GM23338 (cell line): Measurements from ENCODE around the gene ARHGEF28. TPM values are rescaled to one million over a fixed set of nuclear protein-coding genes. Genes with fewer than 3 reads are reported as not detected.

Source experiments
- ATAC-seq: fragments of 200-7000 bp; cut with Tn5 transposase; 3 replicates; pipeline ENCODE4 v1.9.1; 2020
- DNase-seq: peaks from one replicate; pipeline ENCODE4 v3.0.0-alpha.2; 2015; ENCODE audit warnings: low spot score
- H2AFZ ChIP-seq: fragments of 200-600 bp; sonication (generic); 2 replicates; pipeline ENCODE4 v1.8.0; 2016; ENCODE audit warnings: antibody characterized with exemption, mild to moderate bottlenecking, moderate library complexity
- H3F3A ChIP-seq: fragments of 200-600 bp; sonication (generic); replicated peaks from 2 replicates; pipeline ENCODE4 v1.8.0; 2017; ENCODE audit warnings: antibody characterized with exemption, mixed run types, low read depth
- H3K27ac ChIP-seq: fragments of 200-600 bp; sonication (generic); 2 replicates; pipeline ENCODE4 v1.6.1; 2016; ENCODE audit warnings: low read depth
- H3K27me3 ChIP-seq: fragments of 200-600 bp; sonication (generic); 2 replicates; pipeline ENCODE4 v1.8.0; 2016; ENCODE audit warnings: mild to moderate bottlenecking, mixed run types, moderate library complexity; ENCODE audit not compliant: insufficient read depth
- H3K36me3 ChIP-seq: fragments of 200-600 bp; sonication (generic); 2 replicates; pipeline ENCODE4 v1.8.0; 2016; ENCODE audit warnings: mild to moderate bottlenecking; ENCODE audit not compliant: insufficient read depth
- H3K4me1 ChIP-seq: fragments of 200-600 bp; sonication (generic); 2 replicates; pipeline ENCODE4 v1.8.0; 2016; ENCODE audit warnings: mild to moderate bottlenecking, moderate library complexity; ENCODE audit not compliant: insufficient read depth
- H3K4me2 ChIP-seq: fragments of 200-600 bp; sonication (generic); 2 replicates; pipeline ENCODE4 v1.7.1; 2017; ENCODE audit warnings: mixed run types
- H3K4me3 ChIP-seq: fragments of 200-600 bp; sonication (generic); 2 replicates; pipeline ENCODE4 v1.6.1; 2016; ENCODE audit warnings: mixed run types
- H3K79me2 ChIP-seq: fragments of 200-600 bp; sonication (generic); replicated peaks from 2 replicates; pipeline ENCODE4 v1.8.0; 2017; ENCODE audit warnings: mild to moderate bottlenecking; ENCODE audit not compliant: insufficient read depth
- H3K9me2 ChIP-seq: fragments of 200-600 bp; sonication (generic); 2 replicates; pipeline ENCODE4 v1.8.0; 2017; ENCODE audit not compliant: insufficient read depth
- H4K20me1 ChIP-seq: fragments of 200-600 bp; sonication (generic); replicated peaks from 2 replicates; pipeline ENCODE4 v1.8.0; 2017; ENCODE audit warnings: mild to moderate bottlenecking; ENCODE audit not compliant: insufficient read depth
- H3K27ac Mint-ChIP-seq: 2 replicates; pipeline ENCODE4 v1.8.0; 2020; ENCODE audit warnings: inconsistent platforms, mild to moderate bottlenecking, moderate library complexity, mixed read lengths
- H3K27me3 Mint-ChIP-seq: 3 replicates; pipeline ENCODE4 v1.8.0; 2022; ENCODE audit warnings: low read depth, mild to moderate bottlenecking, moderate library complexity, mixed read lengths, inconsistent platforms; ENCODE audit not compliant: insufficient read depth, poor library complexity
- H3K36me3 Mint-ChIP-seq: 3 replicates; pipeline ENCODE4 v1.8.0; 2021; ENCODE audit warnings: low read depth, mild to moderate bottlenecking, inconsistent platforms, moderate library complexity, mixed read lengths
- H3K4me1 Mint-ChIP-seq: 3 replicates; pipeline ENCODE4 v1.8.0; 2020; ENCODE audit warnings: mild to moderate bottlenecking, inconsistent platforms, mixed read lengths
- H3K4me3 Mint-ChIP-seq: 3 replicates; pipeline ENCODE4 v1.8.0; 2021; ENCODE audit warnings: moderate library complexity, mild to moderate bottlenecking, inconsistent platforms, mixed read lengths
- H3K9me3 Mint-ChIP-seq: 3 replicates; pipeline ENCODE4 v1.8.0; 2020; ENCODE audit warnings: moderate library complexity, mild to moderate bottlenecking, inconsistent platforms, mixed read lengths
- CREB1 ChIP-seq: fragments of 250-450 bp; sonication (Bioruptor Pico); IDR thresholded peaks from 2 replicates; pipeline ENCODE4 v1.5.0; 2020; ENCODE audit warnings: low read depth, mild to moderate bottlenecking, moderate library complexity
- CTCF ChIP-seq, 2 experiments: fragments of 200-600 bp in 1 of 2; sonication (generic) in 1 of 2; conservative IDR thresholded peaks; 2 replicates each; pipeline versions ENCODE4 v1.5.1 to v1.6.1; 2016 to 2017; ENCODE audit warnings: antibody characterized with exemption in 2 of 2, low read depth in 2 of 2, mild to moderate bottlenecking in 2 of 2, moderate library complexity in 1 of 2
- ETS1 ChIP-seq: IDR thresholded peaks from 2 replicates; pipeline ENCODE4 v1.6.1; 2016; ENCODE audit warnings: antibody characterized with exemption
- EZH2 ChIP-seq: fragments of 200-600 bp; sonication (generic); IDR thresholded peaks from one replicate; pipeline ENCODE4 v1.8.0; 2017; ENCODE audit warnings: antibody characterized with exemption, mild to moderate bottlenecking, low read depth; ENCODE audit not compliant: unreplicated experiment
- EZH2phosphoT487 ChIP-seq: fragments of 200-600 bp; sonication (generic); IDR thresholded peaks from one replicate; pipeline ENCODE4 v1.8.1; 2018; ENCODE audit warnings: antibody characterized with exemption; ENCODE audit not compliant: unreplicated experiment
- NANOG ChIP-seq: IDR thresholded peaks from 2 replicates; pipeline ENCODE4 v1.6.1; 2016; ENCODE audit warnings: antibody characterized with exemption, borderline replicate concordance
- POLR2AphosphoS5 ChIP-seq: IDR thresholded peaks from 2 replicates; pipeline ENCODE4 v1.6.1; 2016; ENCODE audit warnings: antibody characterized with exemption, low read depth
- REST ChIP-seq: IDR thresholded peaks from one replicate; pipeline ENCODE4 v1.6.1; 2018; ENCODE audit warnings: antibody characterized with exemption; ENCODE audit not compliant: unreplicated experiment
- ZNF114 ChIP-seq: fragments of 250-450 bp; sonication (Bioruptor Pico); IDR thresholded peaks from 2 replicates; pipeline ENCODE4 v1.5.0; 2020; ENCODE audit warnings: mild to moderate bottlenecking, moderate library complexity
- ZNF331 ChIP-seq: fragments of 250-450 bp; sonication (Bioruptor Pico); IDR thresholded peaks from 2 replicates; pipeline ENCODE4 v1.5.0; 2020; ENCODE audit warnings: low read depth, mild to moderate bottlenecking, moderate library complexity
- polyA plus RNA-seq: library from polyadenylated mRNA; unstranded; fragments of >200 nt; fragmentation: Nextera tagmentation; extraction: Ambion mirVana; gene quantifications from 2 replicates; pipeline ENCODE4 v1.2.1, GENCODE V29; 2016
- total RNA-seq: library from RNA; depleted of rRNA; stranded (reverse); fragments of >200 nt; shearing (Covaris generic); gene quantifications from 2 replicates; pipeline ENCODE4 v1.2.3, GENCODE V29; 2014

The ARHGEF28 gene
- total and polyA plus RNA-seq, 2 experiments from 2014 or later, result 0.39 to 1.0 TPM

GRCh38 chr5:73935719-73936118 lies 309.7 kb downstream of the ARHGEF28 start (continued):
- TF ChIP-seq CTCF (conservative IDR thresholded peaks at IDR 0.05; ENCODE audit: low read depth in 2 of 2) (no peak), NANOG (no peak), ZNF331 (CRISPR knock-in tag) (no peak), CREB1 (CRISPR knock-in tag) (no peak), ZNF114 (CRISPR knock-in tag) (no peak), POLR2AphosphoS5 (no peak), ETS1 (no peak)

- Histone ChIP-seq H3K79me2 (no peaks in the 10 kb centered on the region), H4K20me1 (no peaks in the 10 kb centered on the region), H3K36me3 (no peaks in the 10 kb centered on the region), H3K4me1 (no peaks in the 10 kb centered on the region), H3K27ac (no peak overlapping the region), H2AFZ (no peak overlapping the region), H3K27me3 (no peaks in the 10 kb centered on the region), H3K4me2 (no peak overlapping the region), H3K4me3 (no peak overlapping the region), H3K9me2 (0 out of 2 replicates have a peak, but pooled peaks cover 2% of the 10 kb centered on the region), H3F3A (no peaks in the 10 kb centered on the region)
- Mint-ChIP-seq H3K9me3 (no peaks in the 10 kb centered on the region), H3K27ac (peak overlapping the region; percentile 24; the same call in 1 of the 2 replicates), H3K4me3 (no peak overlapping the region), H3K27me3 (no peaks in the 10 kb centered on the region), H3K36me3 (no peaks in the 10 kb centered on the region), H3K4me1 (no peaks in the 10 kb centered on the region; the same call in 2 of the 3 replicates)
- TF ChIP-seq ETS1 (no peak), REST (no peak), EZH2 (no peak), ZNF114 (CRISPR knock-in tag) (no peak), POLR2AphosphoS5 (no peak), NANOG (no peak), EZH2phosphoT487 (no peak)
- no peak for ATAC-seq
- DNase-seq, result no peak
Measured at GRCh38 chr5:73938280-73938937, 312.4 kb downstream of the ARHGEF28 start.
